Measurements from ENCODE around the gene DGKZ. TPM values are rescaled to one million over a fixed set of nuclear protein-coding genes. Genes with fewer than 3 reads are reported as not detected.

The DGKZ gene
- total RNA-seq, 1 experiment from 2014 or later: 68.9 TPM

GRCh38 chr11:46418751-46419150 lies 71.5 kb downstream of the DGKZ start:
- Mint-ChIP-seq H3K36me3 (ENCODE audit: insufficient read depth in 1 of 3, low read depth in 3 of 3) (peaks cover 16 to 44% (median 17%) of the 10 kb centered on the region in 3 experiments), H3K27me3 (ENCODE audit: low read depth) (no peaks in the 10 kb centered on the region), H3K4me1 (peaks cover 6 to 30% of the 10 kb centered on the region in 2 experiments), H3K4me3 (no peak overlapping the region), H3K27ac (no peak overlapping the region), H3K9me3 (no peaks in the 10 kb centered on the region)
- Histone ChIP-seq H4K8ac (replicated peaks; ENCODE audit: insufficient read length, low read depth, low read length) (no peak overlapping the region), H3K23me2 (ENCODE audit: insufficient read length, low read depth, low read length, poor library complexity, severe bottlenecking) (no peaks in the 10 kb centered on the region), H3K9ac (ENCODE audit: extremely low read depth, insufficient read length, low read length) (no peak overlapping the region), H2BK12ac (ENCODE audit: insufficient read length, low read depth, low read length) (no peak overlapping the region), H3K79me2 (ENCODE audit: insufficient read depth, low read length) (no peaks in the 10 kb centered on the region), H2BK5ac (ENCODE audit: insufficient read length, low read length) (no peak overlapping the region), H3K56ac (ENCODE audit: insufficient read length, low read depth, low read length) (no peak overlapping the region), H2AFZ (ENCODE audit: low read length) (no peak overlapping the region), H4K5ac (ENCODE audit: insufficient read length, low read depth, low read length) (no peak overlapping the region), H3K4ac (ENCODE audit: low read depth, low read length) (no peak overlapping the region), H4K91ac (ENCODE audit: insufficient read length, low read depth, low read length) (no peak overlapping the region), H3K4me1 (ENCODE audit: insufficient read depth, low read length) (no peaks in the 10 kb centered on the region), H2BK120ac (ENCODE audit: low read depth, low read length, poor library complexity, severe bottlenecking) (no peak overlapping the region), H3K18ac (ENCODE audit: insufficient read length, low read depth, low read length) (no peak overlapping the region), H3K27me3 (ENCODE audit: insufficient read depth, low read length) (no peaks in the 10 kb centered on the region), H3K14ac (ENCODE audit: insufficient read depth, low read length) (no peak overlapping the region), H3K4me2 (ENCODE audit: insufficient read depth, insufficient read length, low read length) (no peak overlapping the region), H3K27ac (ENCODE audit: insufficient read length, low read depth, low read length) (no peak overlapping the region), H2BK20ac (ENCODE audit: low read depth, low read length, poor library complexity, severe bottlenecking) (no peak overlapping the region), H3K9me3 (ENCODE audit: control insufficient read depth, low read depth, low read length) (no peaks in the 10 kb centered on the region), H3T11ph (ENCODE audit: low read length) (no peak overlapping the region), H3K79me1 (ENCODE audit: insufficient read depth, low read depth, low read length, poor library complexity, severe bottlenecking) (no peaks in the 10 kb centered on the region), H2AK5ac (ENCODE audit: insufficient read length, low read length) (no peak overlapping the region), H4K20me1 (ENCODE audit: control insufficient read depth, insufficient read depth, insufficient read length) (no peaks in the 10 kb centered on the region), H3K23ac (ENCODE audit: insufficient read length, low read depth, low read length) (no peak overlapping the region), H2BK15ac (ENCODE audit: low read depth, low read length) (no peak overlapping the region)
- TF ChIP-seq, protein P1, sequence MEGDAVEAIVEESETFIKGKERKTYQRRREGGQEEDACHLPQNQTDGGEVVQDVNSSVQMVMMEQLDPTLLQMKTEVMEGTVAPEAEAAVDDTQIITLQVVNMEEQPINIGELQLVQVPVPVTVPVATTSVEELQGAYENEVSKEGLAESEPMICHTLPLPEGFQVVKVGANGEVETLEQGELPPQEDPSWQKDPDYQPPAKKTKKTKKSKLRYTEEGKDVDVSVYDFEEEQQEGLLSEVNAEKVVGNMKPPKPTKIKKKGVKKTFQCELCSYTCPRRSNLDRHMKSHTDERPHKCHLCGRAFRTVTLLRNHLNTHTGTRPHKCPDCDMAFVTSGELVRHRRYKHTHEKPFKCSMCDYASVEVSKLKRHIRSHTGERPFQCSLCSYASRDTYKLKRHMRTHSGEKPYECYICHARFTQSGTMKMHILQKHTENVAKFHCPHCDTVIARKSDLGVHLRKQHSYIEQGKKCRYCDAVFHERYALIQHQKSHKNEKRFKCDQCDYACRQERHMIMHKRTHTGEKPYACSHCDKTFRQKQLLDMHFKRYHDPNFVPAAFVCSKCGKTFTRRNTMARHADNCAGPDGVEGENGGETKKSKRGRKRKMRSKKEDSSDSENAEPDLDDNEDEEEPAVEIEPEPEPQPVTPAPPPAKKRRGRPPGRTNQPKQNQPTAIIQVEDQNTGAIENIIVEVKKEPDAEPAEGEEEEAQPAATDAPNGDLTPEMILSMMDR (conservative IDR thresholded peaks at IDR 0.05): no peak
- no peak for DNase-seq
- no CpG with 5 or more reads among the region's 5 CpGs for WGBS (ENCODE audit: extremely low coverage, insufficient read length, low lambda C conversion rate)
